ENCODE results near the gene RNF212. TPM values are rescaled to one million over a fixed set of nuclear protein-coding genes. Genes with fewer than 3 reads are reported as not detected.

The RNF212 gene
- total RNA-seq, 1 donor from 2014 or later = 1.8 TPM

- Mint-ChIP-seq H3K27me3 (no peaks in the 10 kb centered on the region), H3K4me1 (peaks cover 9% of the 10 kb centered on the region), H3K4me3 (no peak overlapping the region), H3K27ac (no peak overlapping the region), H3K36me3 (ENCODE audit: low read depth) (peaks cover 6% of the 10 kb centered on the region), H3K9me3 (no peaks in the 10 kb centered on the region)
- no peak for DNase-seq
- intact Hi-C loops (cut with micrococcal nuclease) = no loop called here
Observed at GRCh38 chr4:1030031-1030430, 83.3 kb downstream of the RNF212 start.

- intact Hi-C loops (cut with micrococcal nuclease) = no loop called here
Observed at GRCh38 chr4:1029529-1029928, 83.8 kb downstream of the RNF212 start.

GRCh38 chr4:1028574-1029220 lies 84.7 kb downstream of the RNF212 start:
- H3K4me1 Mint-ChIP-seq = peaks cover 9% of the 10 kb centered on the region
- H3K36me3 Mint-ChIP-seq (ENCODE audit: low read depth) = peaks cover 8% of the 10 kb centered on the region
- H3K9me3 Mint-ChIP-seq = no peaks in the 10 kb centered on the region
- intact Hi-C loops (cut with micrococcal nuclease) = no loop called here
- H3K27ac Mint-ChIP-seq = no peak overlapping the region
- H3K27me3 Mint-ChIP-seq = no peaks in the 10 kb centered on the region
- no peak overlapping the region for H3K4me3 Mint-ChIP-seq
- no peak for DNase-seq

More at GRCh38 chr4:1029529-1029928, 83.8 kb downstream of the RNF212 start:
- Mint-ChIP-seq H3K4me1 (peaks cover 9% of the 10 kb centered on the region), H3K27ac (no peak overlapping the region), H3K27me3 (no peaks in the 10 kb centered on the region), H3K9me3 (no peaks in the 10 kb centered on the region), H3K36me3 (ENCODE audit: low read depth) (peaks cover 8% of the 10 kb centered on the region), H3K4me3 (no peak overlapping the region)
- no peak for DNase-seq

- peaks cover 9% of the 10 kb centered on the region for H3K4me1 Mint-ChIP-seq
- no peaks in the 10 kb centered on the region for H3K27me3 Mint-ChIP-seq
- no peaks in the 10 kb centered on the region for H3K9me3 Mint-ChIP-seq
- no peak for DNase-seq
- intact Hi-C loops (cut with micrococcal nuclease) = no loop called here
- no peak overlapping the region for H3K27ac Mint-ChIP-seq
- no peak overlapping the region for H3K4me3 Mint-ChIP-seq
- peaks cover 8% of the 10 kb centered on the region for H3K36me3 Mint-ChIP-seq (ENCODE audit: low read depth)
Observed at GRCh38 chr4:1027915-1028238, 85.5 kb downstream of the RNF212 start.

GRCh38 chr4:1027219-1027914 lies 86.0 kb downstream of the RNF212 start:
- Mint-ChIP-seq H3K27me3 (no peaks in the 10 kb centered on the region), H3K36me3 (ENCODE audit: low read depth) (peaks cover 8% of the 10 kb centered on the region), H3K27ac (no peak overlapping the region), H3K9me3 (no peaks in the 10 kb centered on the region), H3K4me1 (peaks cover 9% of the 10 kb centered on the region), H3K4me3 (no peak overlapping the region)
- intact Hi-C loops (cut with micrococcal nuclease) = no loop called here
- no peak for DNase-seq

- peak; percentile 86 for DNase-seq
- intact Hi-C loops (cut with micrococcal nuclease) = no loop called here
- Mint-ChIP-seq H3K27me3 (no peaks in the 10 kb centered on the region), H3K27ac (no peak overlapping the region), H3K4me3 (no peak overlapping the region), H3K9me3 (no peaks in the 10 kb centered on the region), H3K4me1 (peaks cover 9% of the 10 kb centered on the region), H3K36me3 (ENCODE audit: low read depth) (peaks cover 8% of the 10 kb centered on the region)
Observed at GRCh38 chr4:1026115-1026514, 87.2 kb downstream of the RNF212 start.

- DNase-seq = no peak
- Mint-ChIP-seq H3K36me3 (ENCODE audit: low read depth) (peaks cover 8% of the 10 kb centered on the region), H3K27ac (no peak overlapping the region), H3K27me3 (no peaks in the 10 kb centered on the region), H3K4me3 (no peak overlapping the region), H3K9me3 (no peaks in the 10 kb centered on the region), H3K4me1 (peaks cover 9% of the 10 kb centered on the region)
- intact Hi-C loops (cut with micrococcal nuclease) = no loop called here
Observed at GRCh38 chr4:1024882-1025545, 88.3 kb downstream of the RNF212 start.

GRCh38 chr4:1023895-1024740 lies 89.2 kb downstream of the RNF212 start:
- intact Hi-C loops (cut with micrococcal nuclease) = no loop called here
- H3K4me3 Mint-ChIP-seq = no peak overlapping the region
- no peak for DNase-seq
- no peaks in the 10 kb centered on the region for H3K9me3 Mint-ChIP-seq
- peaks cover 8% of the 10 kb centered on the region for H3K36me3 Mint-ChIP-seq (ENCODE audit: low read depth)
- H3K27ac Mint-ChIP-seq = no peak overlapping the region
- peaks cover 9% of the 10 kb centered on the region for H3K4me1 Mint-ChIP-seq
- no peaks in the 10 kb centered on the region for H3K27me3 Mint-ChIP-seq

- Mint-ChIP-seq H3K36me3 (ENCODE audit: low read depth) (peaks cover 8% of the 10 kb centered on the region), H3K27me3 (no peaks in the 10 kb centered on the region), H3K4me3 (no peak overlapping the region), H3K4me1 (peaks cover 9% of the 10 kb centered on the region), H3K9me3 (no peaks in the 10 kb centered on the region), H3K27ac (no peak overlapping the region)
- DNase-seq = no peak
- intact Hi-C loops (cut with micrococcal nuclease) = no loop called here
Observed at GRCh38 chr4:1023075-1023640, 90.2 kb downstream of the RNF212 start.

GRCh38 chr4:1022739-1023066 lies 90.7 kb downstream of the RNF212 start:
- no peak for DNase-seq
- no peaks in the 10 kb centered on the region for H3K9me3 Mint-ChIP-seq
- peaks cover 8% of the 10 kb centered on the region for H3K36me3 Mint-ChIP-seq (ENCODE audit: low read depth)
- no peaks in the 10 kb centered on the region for H3K27me3 Mint-ChIP-seq
- H3K27ac Mint-ChIP-seq = no peak overlapping the region
- no peak overlapping the region for H3K4me3 Mint-ChIP-seq
- peaks cover 9% of the 10 kb centered on the region for H3K4me1 Mint-ChIP-seq
- intact Hi-C loops (cut with micrococcal nuclease) = no loop called here

GRCh38 chr4:1022051-1022738 lies 91.2 kb downstream of the RNF212 start:
- Mint-ChIP-seq H3K27me3 (no peaks in the 10 kb centered on the region), H3K9me3 (no peaks in the 10 kb centered on the region), H3K4me1 (peaks cover 9% of the 10 kb centered on the region), H3K27ac (no peak overlapping the region), H3K36me3 (ENCODE audit: low read depth) (peaks cover 8% of the 10 kb centered on the region), H3K4me3 (no peak overlapping the region)
- intact Hi-C loops (cut with micrococcal nuclease) = no loop called here
- DNase-seq = no peak

All from activated CD4-positive, alpha-beta T cell treated with anti-CD3 and anti-CD28 coated beads, Interleukin-2, amount 10 ng/mL, durations not matched to agents 24 days and 14 days (primary cell).